Stimulated activated CD4-positive, alpha-beta T cell treated with anti-CD3 and anti-CD28 coated beads, Interleukin-1b, Interleukin-23, amount 100 ng/mL, for 4 hours (primary cell): Measurements from ENCODE around the gene EREG.
"Not testable (repeated sequence)": the region's sequence is repeated elsewhere in the genome, so short reads cannot be mapped to it uniquely, and the experiment has no call there.

ENCODE experiments used
- DNase-seq, 2 donors: peaks; one replicate each; pipeline ENCODE4 v3.0.0-alpha.2; 2020; ENCODE audit warnings: low read depth in 2 of 2

EREG gene

GRCh38 chr4:74364652-74365491 is at the start of gene EREG:
TSS of gene EREG (plus strand) at chr4:74365145. CDS start at chr4:74365309, 164 bp downstream.
- no peak for DNase-seq

- no peak for DNase-seq
Observed at GRCh38 chr4:74315376-74315775, 49.6 kb upstream of the EREG start.

- DNase-seq: no peak
Observed at GRCh38 chr4:74316397-74316796, 48.5 kb upstream of the EREG start.

GRCh38 chr4:74317616-74318246 is 47.2 kb upstream of the EREG start:
- no peak for DNase-seq

- no peak for DNase-seq
Observed at GRCh38 chr4:74318276-74318675, 46.7 kb upstream of the EREG start.

GRCh38 chr4:74319470-74319869 is 45.5 kb upstream of the EREG start:
- no peak for DNase-seq

- DNase-seq: peak; percentile 1 to 17
Observed at GRCh38 chr4:74320559-74321118, 44.3 kb upstream of the EREG start.

GRCh38 chr4:74322301-74322700 is 42.6 kb upstream of the EREG start:
- no peak for DNase-seq

- no peak for DNase-seq
Observed at GRCh38 chr4:74323663-74324062, 41.3 kb upstream of the EREG start.

GRCh38 chr4:74324262-74324661 is 40.7 kb upstream of the EREG start:
- DNase-seq: no peak

GRCh38 chr4:74325886-74326285 is 39.1 kb upstream of the EREG start:
- no peak for DNase-seq

- DNase-seq: no peak
Observed at GRCh38 chr4:74327762-74328161, 37.2 kb upstream of the EREG start.

- no peak for DNase-seq
Observed at GRCh38 chr4:74328501-74328900, 36.4 kb upstream of the EREG start.

GRCh38 chr4:74329307-74329706 is 35.6 kb upstream of the EREG start:
- no peak for DNase-seq

GRCh38 chr4:74330295-74330750 is 34.6 kb upstream of the EREG start:
- DNase-seq: no peak

GRCh38 chr4:74331252-74331651 is 33.7 kb upstream of the EREG start:
- no peak for DNase-seq

GRCh38 chr4:74331944-74332343 is 33.0 kb upstream of the EREG start:
- no peak for DNase-seq

GRCh38 chr4:74334636-74335035 is 30.3 kb upstream of the EREG start:
- no peak for DNase-seq

- no peak for DNase-seq
Observed at GRCh38 chr4:74335341-74336021, 29.5 kb upstream of the EREG start.

GRCh38 chr4:74338792-74339333 is 26.1 kb upstream of the EREG start:
- no peak for DNase-seq

- no peak for DNase-seq
Observed at GRCh38 chr4:74339501-74339900, 25.4 kb upstream of the EREG start.

- DNase-seq: not testable (repeated sequence)
Observed at GRCh38 chr4:74340421-74340820, 24.5 kb upstream of the EREG start.
